Myocyte (in vitro differentiated cells): ENCODE measurements around the gene CLSTN1. TPM values are rescaled to one million over a fixed set of nuclear protein-coding genes. Genes with fewer than 3 reads are reported as not detected.

Source experiments
- DNase-seq: peaks from one replicate; pipeline ENCODE4 v3.0.0-alpha.2; 2012; ENCODE audit warnings: low read depth
- polyA plus RNA-seq: library from polyadenylated mRNA; unstranded; fragments of >200 nt; gene quantifications from one replicate; pipeline ENCODE4 v1.2.1, GENCODE V29; 2012; ENCODE audit warnings: missing spikeins
- total RNA-seq: library from RNA; depleted of rRNA; stranded (reverse); fragments of >200 nt; gene quantifications from 2 replicates; pipeline ENCODE4 v1.2.3, GENCODE V29; 2014

The CLSTN1 gene
- 17.1 and 23.5 TPM in 2 replicates for total RNA-seq
- 71.5 TPM for polyA plus RNA-seq

DNA sequence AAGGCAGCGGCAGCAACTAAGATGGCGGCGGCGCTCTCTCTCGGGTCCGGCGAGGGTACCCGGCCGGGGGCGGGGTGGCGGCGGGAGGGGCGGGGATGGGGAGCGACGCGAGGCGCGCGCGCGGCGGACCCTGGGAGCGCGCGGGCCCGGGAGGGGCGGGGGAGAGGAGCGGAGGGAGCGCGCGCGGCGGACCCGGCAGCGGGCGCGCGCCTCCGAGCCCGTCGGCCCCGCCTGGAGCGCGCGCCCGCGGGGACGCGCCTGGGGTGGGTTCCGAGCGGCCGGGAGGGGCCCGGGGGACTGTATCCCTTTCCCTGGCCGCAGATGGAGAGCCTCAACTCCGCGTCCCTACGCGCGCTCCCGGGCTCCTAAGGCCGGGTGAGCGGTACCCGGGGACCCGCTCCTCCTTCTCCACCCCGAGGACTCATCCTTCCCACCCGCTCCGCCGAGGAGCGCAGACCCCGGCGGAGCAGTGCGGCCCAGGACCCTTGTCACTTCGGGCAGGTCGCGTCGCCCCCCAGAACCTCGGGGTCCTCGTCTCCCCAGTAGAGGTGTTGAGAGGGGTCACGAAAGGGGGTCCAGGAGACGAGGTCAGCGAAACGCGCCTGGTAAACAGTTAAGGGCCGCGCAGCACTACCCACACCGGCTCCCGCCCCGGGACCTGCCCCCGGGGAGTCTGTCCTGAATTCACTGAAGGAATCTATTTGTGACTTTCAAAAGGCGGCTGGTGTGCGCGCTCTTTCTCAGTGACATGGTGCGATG lies at the start of gene CLSTN1:
TSS of gene CLSTN1 (minus strand) at position 23 of the 759 bp plus-strand sequence. CDS start 232 bp downstream, outside the sequence.
- peak; percentile 85 for DNase-seq

DNA sequence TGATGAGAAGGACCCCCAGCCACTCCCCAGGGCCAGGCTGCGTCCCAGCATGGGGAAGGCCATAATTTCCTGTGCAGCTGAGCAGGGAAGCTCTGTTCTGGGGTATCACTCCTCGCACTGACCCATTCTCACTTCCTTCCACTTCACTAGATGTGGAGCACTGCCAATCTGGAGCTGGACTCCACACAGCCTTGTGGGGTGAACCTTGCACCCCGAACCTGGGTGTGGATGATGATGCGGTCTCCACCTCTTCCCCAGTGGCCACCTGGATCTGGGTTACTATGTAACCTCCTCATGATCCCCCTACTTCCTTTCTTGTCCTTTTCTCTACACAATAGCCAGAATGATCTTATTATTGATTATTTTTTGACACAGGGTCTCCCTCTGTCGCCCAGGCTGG lies 49.6 kb upstream of the CLSTN1 start:
- no peak for DNase-seq

DNA sequence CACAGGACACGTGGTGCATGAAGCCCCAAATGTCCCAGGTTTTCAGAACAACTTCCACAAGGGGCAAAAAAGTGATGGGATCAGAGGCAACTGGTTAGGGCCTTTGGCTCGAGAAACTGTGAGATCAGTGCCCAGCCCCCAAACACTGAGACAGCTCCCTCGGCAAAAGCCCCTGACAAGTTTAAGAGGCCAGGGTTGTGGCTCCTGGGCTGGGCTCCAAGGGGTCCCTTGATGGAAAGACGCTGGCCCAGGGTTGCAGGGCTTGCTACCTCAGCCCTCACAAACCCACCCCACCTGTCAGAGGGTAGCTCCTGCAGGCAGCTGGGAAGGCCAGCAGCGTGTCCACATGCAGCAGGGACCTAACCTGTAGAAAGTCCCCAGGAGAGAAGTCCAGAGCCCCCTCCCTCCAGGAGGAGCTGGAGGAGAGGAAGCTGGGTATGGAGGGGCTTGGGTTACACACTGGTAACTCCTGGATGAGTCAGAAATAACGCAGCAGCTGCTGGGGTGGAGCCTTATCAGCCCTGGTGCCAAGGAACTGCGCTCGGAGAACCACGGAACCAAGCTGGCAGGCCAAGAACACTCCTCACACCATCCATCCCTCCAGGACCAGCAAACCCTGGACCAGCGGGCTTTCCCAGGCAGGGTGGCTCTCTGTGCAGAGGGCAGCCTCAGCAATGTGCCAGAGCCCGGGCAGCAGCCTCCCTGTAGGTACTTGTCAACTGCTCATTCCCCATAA lies 48.8 kb upstream of the CLSTN1 start:
- DNase-seq = peak; percentile 85

DNA sequence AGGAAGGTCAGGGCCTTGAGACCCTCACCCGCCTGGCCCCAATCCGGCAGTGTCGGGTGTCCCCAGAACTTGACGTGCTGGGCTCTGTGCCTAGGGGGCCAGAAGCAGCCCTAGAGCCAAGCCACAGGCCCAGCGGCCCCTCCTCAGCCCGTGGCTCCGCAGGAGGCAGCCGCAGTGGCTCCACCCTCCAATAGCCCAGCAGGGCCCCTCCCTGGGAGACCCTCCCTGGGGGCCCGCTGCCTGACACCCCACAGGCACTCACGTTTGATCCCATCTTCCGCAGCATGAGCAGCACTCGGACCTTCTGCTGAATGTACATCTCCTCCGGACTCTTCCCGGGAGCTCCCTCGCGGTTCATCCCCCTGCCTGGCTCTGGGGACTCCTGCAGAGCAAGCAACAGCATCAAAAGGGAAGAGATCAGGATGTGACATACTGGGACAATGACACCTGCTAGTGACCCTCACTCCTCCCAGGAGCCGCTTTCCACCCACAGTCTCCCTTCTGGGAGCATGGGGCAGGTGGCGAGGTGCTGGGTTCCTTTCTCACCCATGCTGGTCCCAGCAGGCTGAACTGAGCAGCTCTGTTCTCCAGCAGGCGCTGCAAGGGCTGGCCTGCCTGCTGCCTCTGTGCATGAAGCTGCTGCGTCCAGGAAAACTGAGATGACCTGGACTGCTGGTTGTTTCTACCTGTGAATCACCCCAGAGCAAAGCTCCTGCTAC lies 48.1 kb upstream of the CLSTN1 start:
- no peak for DNase-seq

DNA sequence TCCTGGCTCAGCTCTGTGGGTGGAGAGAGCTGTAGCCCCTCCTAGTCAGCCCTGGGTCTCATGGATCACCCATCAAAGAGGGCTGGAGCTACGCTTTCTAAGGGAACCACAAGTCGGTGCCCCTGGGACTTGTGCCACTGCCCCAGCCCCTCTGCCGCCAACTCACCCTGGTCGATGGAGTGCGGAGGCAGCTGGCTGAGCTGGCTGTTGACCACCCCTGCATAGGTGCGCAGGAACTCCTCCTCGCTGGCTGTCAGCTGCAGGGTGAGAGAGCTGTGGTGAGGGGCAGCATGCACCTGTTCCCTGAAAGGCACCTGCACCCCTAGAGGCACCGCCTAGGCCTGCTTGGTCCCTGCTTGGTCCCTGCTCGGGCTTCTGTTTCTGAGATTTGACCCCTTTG lies 47.3 kb upstream of the CLSTN1 start:
- DNase-seq = no peak

DNA sequence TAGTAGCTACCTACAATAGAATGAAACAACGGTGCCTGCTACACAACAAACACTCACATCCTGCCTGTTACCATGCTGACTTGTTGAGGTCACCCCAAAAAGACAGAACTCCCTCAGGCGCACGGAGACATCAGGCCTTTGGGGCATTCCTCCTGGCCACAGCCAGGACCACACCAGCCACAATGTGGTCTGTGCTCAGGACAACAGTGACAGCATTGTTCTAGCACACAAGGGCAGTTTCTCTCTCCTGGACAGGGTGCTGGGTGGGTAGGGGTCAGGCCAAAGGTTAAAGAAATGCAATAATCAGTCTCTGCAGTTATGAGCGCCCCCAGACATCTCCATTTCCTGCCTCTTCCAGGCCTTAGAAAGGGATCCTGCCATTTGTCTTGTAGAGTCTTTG lies 46.8 kb upstream of the CLSTN1 start:
- DNase-seq = peak; percentile 38

DNA sequence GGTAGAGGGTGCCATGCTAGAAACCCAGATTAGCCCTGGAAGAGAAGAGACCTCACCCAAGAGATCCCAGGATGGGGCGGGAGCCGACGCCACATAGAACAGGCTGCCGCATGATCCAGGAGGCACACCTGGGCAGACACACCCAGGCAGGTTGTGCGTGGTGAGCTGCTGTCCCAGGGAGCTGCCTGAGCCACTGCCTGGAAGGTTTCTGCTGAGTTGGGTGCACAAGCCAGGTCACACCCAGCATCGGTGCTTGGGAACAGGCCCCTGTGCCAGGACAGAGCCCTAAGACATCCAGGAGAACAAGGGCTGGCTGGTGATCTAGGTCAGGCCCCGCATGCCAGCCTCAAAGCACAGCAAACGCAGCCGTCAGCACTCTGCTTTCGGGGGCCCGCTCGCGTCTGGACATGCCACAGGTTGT lies 46.1 kb upstream of the CLSTN1 start:
- no peak for DNase-seq

DNA sequence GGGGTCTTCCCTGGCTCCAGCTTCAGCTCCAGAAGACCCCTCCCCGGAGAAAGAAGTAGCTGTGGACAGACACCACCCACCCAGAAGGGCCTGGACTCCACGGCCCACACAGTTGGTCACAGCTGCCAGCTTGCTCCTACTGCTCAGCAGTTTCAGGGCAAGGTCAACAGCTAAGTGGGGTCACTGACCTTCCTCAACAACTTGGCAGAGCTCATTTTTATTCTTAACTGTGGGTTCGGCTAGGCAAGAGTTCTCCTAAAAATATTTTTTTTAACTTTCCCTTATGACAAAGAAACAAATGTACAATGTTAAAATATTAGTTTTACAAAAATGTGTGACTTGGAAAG lies 44.5 kb upstream of the CLSTN1 start:
- DNase-seq = no peak

DNA sequence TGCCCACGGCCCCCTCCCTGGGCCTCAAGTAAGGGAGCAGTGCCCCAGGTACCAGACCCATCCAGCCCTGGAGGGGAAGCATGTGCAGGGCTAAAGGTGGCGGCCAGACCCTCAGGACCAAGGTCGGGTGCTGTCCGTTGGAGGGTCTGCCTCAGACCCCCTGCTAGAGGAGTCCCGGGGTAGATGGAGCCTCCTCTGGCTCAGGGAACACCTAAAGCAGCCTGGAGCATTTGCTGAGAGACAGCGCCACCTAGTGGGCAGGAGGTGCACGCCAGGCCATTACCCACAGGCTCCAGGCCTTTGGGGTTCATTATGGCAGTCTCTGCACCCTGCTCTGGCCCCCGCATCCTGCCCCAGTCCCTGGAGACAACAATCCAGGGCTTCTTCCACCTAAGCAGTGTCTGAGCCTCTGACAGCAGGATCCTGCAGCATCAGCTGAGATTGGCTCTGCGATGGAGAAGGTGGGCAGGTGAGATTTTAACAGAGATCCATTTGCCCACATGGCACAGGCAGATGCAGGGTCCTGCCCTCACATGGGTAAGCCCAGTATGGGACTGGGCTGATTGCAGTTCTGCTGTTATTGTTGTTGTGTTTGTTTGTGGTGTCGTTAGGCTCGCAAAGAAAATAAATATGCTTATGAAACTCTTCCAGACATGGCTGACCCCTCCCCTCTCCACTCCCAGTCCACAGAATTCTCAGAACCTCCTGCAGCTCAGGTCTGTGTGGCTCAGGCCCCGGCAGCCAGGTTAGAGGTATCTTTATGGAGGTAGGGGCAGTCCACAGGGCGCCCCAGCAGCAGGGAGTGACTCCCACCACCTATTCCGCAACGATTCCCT lies 43.9 kb upstream of the CLSTN1 start:
- peak; percentile 74 for DNase-seq

DNA sequence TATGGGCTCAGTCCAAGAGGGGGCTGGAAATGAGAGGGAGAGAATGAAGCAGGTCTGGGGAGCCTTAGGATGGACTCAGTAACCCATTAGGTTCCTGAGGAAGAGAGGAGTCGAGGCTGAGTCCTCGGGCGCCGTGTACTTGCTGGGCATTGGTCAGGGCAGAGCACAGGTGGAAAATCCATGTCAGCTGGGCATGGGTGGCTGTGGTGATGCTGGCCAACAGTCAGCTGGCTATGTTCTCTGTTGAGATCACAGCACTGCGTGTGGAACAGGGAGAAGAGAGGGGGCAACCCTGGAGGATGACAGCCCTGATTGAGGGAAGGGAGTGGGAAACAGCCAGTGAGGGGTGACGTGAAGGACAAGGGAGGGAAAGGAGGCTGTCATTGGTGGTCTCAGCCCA lies 43.1 kb upstream of the CLSTN1 start:
- no peak for DNase-seq

DNA sequence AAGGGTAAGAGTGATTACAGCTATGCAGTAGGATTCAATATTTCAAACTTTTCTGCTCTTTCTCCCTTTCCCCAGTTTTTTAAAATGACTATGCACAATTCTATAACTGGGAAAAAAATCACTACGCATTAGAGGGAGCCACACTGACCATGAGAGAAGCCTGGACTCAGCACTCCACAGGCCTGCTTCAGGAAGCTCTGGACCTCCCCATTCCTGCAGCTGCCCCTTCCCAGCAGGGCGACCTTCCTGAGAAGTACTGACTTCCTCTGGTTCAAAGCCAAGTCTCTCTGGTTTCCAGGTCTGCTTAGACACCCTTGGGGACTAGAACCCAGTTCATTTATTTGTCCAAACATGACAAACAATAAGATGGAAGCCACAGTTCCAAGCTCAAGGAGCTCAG lies 42.0 kb upstream of the CLSTN1 start:
- DNase-seq = no peak

DNA sequence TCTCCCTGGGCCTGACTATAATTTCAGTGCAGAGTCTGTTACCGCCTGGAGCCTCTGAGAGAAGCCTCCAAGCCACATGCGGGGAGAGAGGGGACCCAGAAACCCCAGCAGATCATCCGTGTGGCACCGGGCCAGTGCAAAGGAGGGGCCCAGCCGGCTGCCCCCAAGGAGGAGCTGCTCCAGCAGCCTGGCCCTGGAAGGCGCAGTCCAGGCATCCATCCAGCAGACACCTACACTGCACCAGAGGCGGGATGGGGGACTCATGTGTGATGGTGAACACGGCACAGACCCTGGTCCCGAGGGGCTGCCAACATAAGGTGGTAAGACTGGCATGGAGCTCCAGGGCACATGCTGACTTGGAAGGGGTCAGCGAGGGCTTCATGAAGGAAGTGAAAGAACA lies 39.6 kb upstream of the CLSTN1 start:
- DNase-seq = no peak

DNA sequence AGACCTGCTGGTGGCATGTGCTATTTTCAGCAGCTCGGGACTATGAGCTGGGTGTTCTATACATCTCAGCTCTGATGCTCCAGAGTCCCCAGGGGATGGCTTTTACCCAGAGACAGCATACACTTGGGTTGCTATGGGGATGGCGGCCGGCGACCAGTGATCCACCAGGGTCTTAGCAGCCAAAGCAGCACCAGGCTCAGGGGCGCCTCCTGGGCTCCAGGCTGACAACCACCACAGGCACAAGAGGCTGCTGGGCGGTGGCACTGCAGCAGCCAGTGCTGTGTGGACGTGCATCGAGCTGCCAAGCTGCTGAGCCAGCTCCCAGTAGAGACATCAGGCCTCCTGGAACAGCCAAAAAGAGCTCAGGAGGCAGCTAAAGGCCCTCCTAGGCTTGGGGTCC lies 37.6 kb upstream of the CLSTN1 start:
- no peak for DNase-seq

DNA sequence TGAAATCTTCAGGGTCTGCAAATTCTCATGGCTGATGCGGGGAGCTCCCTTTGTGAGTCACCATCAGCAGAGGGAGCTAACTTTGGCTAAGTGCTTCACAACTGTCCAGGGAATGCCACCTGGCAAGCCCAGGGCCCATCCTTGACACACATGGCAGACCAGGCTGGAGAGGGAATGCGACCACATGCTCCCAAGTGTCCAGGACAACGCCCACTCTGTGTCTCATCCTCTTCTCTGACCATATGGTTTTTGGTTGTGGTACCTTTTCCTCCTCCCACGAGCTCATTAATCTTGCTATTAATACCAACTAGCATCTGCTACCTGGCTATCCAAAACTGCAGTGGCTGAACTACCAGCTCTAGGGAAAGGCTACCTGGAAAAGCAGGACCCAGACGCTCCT lies 37.1 kb upstream of the CLSTN1 start:
- DNase-seq = peak; percentile 92

DNA sequence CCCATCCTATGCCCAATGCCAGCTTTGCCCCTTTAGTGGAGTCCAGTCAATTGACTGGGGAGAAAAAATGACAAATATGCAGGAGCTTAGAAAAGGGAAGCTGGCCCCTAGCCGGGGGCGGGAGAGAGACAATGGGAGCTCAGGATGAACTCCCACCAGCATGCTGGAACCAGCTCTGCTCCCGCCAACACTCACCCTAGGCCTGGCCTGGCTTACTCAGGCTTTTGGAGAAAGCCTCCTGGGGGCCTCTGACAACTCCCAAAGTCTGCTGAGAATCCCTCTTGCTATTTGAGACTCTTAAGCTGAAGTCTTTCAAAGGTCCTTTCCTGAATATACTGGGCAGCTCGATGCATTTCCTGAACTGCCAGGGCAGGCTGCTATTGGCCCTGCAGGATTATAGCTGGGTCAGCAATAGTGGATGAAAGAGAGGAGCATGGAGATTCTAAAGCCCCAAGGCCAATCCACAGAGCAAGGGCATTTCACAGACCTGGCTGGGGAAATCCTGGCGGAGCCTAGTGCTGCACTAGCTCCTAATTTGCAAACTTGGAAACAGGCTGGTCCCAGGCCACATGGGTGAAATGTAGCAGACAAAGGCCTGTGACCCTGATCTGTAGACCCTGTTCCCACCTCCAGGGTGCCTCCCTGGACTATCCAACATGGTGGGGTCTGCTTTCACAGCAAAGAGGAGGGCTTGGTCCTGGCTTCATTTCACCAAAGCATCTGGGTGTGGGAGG lies 35.7 kb upstream of the CLSTN1 start:
- DNase-seq = no peak

DNA sequence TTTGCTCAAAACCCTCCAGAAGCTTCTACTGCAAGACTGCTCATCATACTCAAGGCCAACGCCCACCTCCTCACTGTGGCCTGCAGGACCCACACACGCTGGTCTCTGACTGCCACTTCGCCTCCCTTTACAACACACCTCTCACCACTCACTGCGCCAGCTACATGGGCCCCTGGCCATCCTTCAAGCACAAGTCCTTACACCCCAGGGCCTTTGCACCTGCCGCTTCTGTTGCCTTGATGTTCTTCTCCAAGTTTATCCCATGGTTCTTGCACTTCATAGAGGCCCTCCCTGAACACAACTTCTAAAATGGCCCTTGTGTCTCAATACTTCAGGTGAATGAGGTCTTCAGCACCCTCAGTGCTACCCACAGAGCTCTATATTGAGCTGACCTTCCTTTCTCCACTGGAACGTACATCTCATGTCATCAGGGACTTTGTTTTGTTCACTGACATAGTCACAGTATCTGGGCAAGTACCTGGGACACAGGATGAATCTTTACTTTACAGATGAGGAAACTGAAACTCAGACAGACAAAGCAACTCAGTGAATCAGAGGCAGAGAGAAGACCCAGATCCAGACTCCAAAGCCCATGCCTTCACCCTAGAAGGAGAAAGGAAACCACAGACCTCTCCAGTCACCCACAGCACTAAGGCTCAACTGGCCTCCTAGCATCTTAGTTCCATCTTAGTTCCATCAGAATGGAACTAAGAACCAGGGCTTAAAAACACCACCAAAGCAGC lies 34.7 kb upstream of the CLSTN1 start:
- DNase-seq = no peak

DNA sequence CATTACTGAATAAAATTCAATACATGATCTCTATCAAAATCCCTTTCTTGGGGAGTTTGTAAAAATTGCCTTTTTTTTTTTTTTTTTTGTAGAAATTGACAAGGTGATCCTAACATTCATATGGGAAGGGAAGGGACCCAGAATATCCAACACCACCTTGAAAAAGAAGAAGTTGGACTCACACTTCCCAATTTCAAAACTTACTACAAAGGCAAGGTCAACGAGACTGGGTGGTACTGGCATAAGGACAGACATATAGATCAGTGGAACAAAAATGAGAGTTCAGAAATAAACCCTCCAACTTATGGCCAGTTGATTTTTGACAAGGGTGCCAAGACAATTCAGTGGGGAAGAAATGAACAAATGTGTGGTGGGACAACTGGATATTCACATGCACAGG lies 31.4 kb upstream of the CLSTN1 start:
- no peak for DNase-seq

DNA sequence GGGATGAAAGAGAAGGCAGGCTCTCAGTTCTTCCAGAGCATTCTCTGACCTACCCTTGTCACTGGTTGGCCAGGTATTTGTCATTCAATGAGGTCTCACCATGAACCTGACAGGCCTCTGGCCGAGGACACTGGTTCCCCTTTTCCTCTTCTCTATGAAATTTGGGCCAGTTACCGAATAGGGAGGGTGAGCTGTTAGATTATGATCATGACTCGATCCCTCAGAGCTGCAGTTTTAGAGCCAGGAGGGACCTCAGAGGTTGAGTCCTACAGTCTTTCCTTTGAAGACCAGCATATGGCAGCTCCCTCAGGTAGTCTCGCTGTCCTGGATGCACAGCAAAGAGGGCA lies 29.5 kb upstream of the CLSTN1 start:
- DNase-seq = no peak

DNA sequence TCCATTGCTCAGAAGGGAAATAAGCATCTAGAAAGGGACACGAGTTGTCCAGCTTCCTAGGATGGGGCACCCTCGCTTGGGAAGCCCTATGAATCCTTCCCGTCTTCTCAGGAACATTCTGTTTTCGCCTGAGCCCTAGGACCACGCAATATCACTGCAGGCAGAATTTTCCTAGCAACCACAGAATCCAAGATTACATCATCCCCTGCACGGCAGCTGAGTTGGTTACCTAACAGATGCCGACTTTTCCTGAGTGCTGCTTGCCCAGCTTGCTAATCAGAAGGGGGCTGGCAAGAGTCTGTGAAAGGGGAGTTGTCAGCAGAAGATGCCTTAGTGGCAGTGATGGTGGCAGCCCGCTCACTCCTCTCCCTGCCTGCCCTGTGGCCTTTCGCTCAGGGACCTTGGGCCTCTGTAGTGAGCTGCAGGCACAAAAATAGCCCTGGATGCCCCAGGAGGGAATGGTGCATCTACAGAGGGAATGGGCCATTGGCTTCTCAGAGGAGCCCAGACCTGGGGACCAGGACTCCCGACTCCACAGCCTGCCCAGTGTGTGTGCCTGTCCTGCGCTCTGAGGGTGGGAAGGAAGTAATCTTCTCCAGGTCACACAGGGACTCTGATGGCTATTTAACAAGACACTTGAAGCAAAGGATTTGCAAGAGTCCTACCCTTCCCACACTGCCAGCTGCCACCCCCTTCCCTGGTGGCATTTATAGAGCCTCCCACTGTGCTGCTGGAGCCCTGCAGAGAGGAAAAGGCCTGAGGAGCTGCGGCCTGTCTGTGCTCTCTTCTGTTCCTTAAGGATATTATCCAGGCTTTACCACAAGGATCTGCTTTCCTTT lies 28.9 kb upstream of the CLSTN1 start:
- DNase-seq = peak; percentile 88
